PC-3 (cell line): Measurements from ENCODE around the gene NDUFA8. TPM values are rescaled to one million over a fixed set of nuclear protein-coding genes. Genes with fewer than 3 reads are reported as not detected.

ENCODE experiments used
- ATAC-seq: fragments of 200-7000 bp; cut with Tn5 transposase; 2 replicates; pipeline ENCODE4 v1.9.1; 2020; ENCODE audit warnings: mild to moderate bottlenecking, moderate library complexity
- BruUV-seq: library from RNA; stranded (reverse); fragments of 400-500 nt; replicated peaks from 2 replicates; lab custom pipeline; 2021; lab: Mats Ljungman, UMichigan
- CTCF ChIA-PET: fragments of 300-600 bp; sonication (Branson Sonifier 250); formaldehyde crosslinking; loops from one replicate; lab custom pipeline; 2022; ENCODE audit warnings: antibody characterized with exemption; lab: Charles Lee
- POLR2A ChIA-PET: fragments of 300-600 bp; sonication (Branson Sonifier 250); formaldehyde crosslinking; loops from one replicate; lab custom pipeline; 2022; ENCODE audit warnings: antibody characterized with exemption; ENCODE audit not compliant: unreplicated experiment; lab: Charles Lee
- DNase-seq: peaks from one replicate; pipeline ENCODE4 v3.0.0-alpha.2; 2015
- H2AFZ ChIP-seq: fragments of 300-600 bp; sonication (generic); 2 replicates; pipeline ENCODE4 v1.6.0; 2016; ENCODE audit warnings: antibody characterized with exemption, low read length
- H3F3A ChIP-seq: fragments of 300-600 bp; sonication (generic); one replicate; pipeline ENCODE4 v1.6.0; 2017; ENCODE audit warnings: antibody characterized with exemption, low read length, control low read depth, mild to moderate bottlenecking; ENCODE audit not compliant: unreplicated experiment
- H3K27ac ChIP-seq: fragments of 300-600 bp; sonication (generic); 2 replicates; pipeline ENCODE4 v1.5.1; 2016; ENCODE audit warnings: mild to moderate bottlenecking, low read length
- H3K27me3 ChIP-seq: fragments of 300-600 bp; sonication (generic); 2 replicates; pipeline ENCODE4 v1.6.1; 2016; ENCODE audit warnings: low read length, mixed read lengths
- H3K36me3 ChIP-seq: fragments of 300-600 bp; sonication (generic); 2 replicates; pipeline ENCODE4 v1.6.1; 2016; ENCODE audit warnings: low read depth, mixed run types, low read length, mixed read lengths
- H3K4me1 ChIP-seq: fragments of 300-600 bp; sonication (generic); 2 replicates; pipeline ENCODE4 v1.5.1; 2016; ENCODE audit warnings: low read length; ENCODE audit not compliant: insufficient read depth
- H3K4me2 ChIP-seq: fragments of 300-600 bp; sonication (generic); 2 replicates; pipeline ENCODE4 v1.6.0; 2016; ENCODE audit warnings: low read length
- H3K4me3 ChIP-seq: fragments of 300-600 bp; sonication (generic); 2 replicates; pipeline ENCODE4 v1.5.1; 2016; ENCODE audit warnings: mild to moderate bottlenecking, low read length, mixed read lengths
- H3K79me2 ChIP-seq: fragments of 300-600 bp; sonication (generic); 2 replicates; pipeline ENCODE4 v1.6.1; 2017; ENCODE audit warnings: low read length, mixed read lengths
- H3K9ac ChIP-seq: fragments of 300-600 bp; sonication (generic); 2 replicates; pipeline ENCODE4 v1.6.0; 2016; ENCODE audit warnings: mild to moderate bottlenecking, low read length
- H3K9me2 ChIP-seq: fragments of 300-600 bp; sonication (generic); replicated peaks from 2 replicates; pipeline ENCODE4 v1.6.1; 2016; ENCODE audit warnings: mixed run types, low read length, mixed read lengths
- H3K9me3 ChIP-seq: fragments of 300-600 bp; sonication (generic); 2 replicates; pipeline ENCODE4 v1.6.1; 2016; ENCODE audit warnings: low read length, mixed read lengths
- H4K20me1 ChIP-seq: fragments of 300-600 bp; sonication (generic); 2 replicates; pipeline ENCODE4 v1.6.1; 2016; ENCODE audit warnings: low read length, mixed read lengths
- CTCF ChIP-seq: fragments of 300-600 bp; sonication (generic); conservative IDR thresholded peaks from 2 replicates; pipeline ENCODE4 v1.5.1; 2017; ENCODE audit warnings: antibody characterized with exemption, low read depth, mild to moderate bottlenecking, low read length
- EZH2 ChIP-seq: fragments of 300-600 bp; sonication (generic); IDR thresholded peaks from one replicate; pipeline ENCODE4 v1.6.1; 2017; ENCODE audit warnings: antibody characterized with exemption, mild to moderate bottlenecking, low read length; ENCODE audit not compliant: unreplicated experiment
- EZH2phosphoT487 ChIP-seq: fragments of 300-600 bp; sonication (generic); IDR thresholded peaks from 2 replicates; pipeline ENCODE4 v1.6.1; 2018; ENCODE audit warnings: mild to moderate bottlenecking, antibody characterized with exemption, low read length, borderline replicate concordance
- intact Hi-C: fragments of 100-400 bp; cut with micrococcal nuclease; formaldehyde crosslinking; loops from 2 replicates; pipeline ENCODE4 v1.9.0; 2023
- total RNA-seq: library from RNA; depleted of rRNA; stranded (reverse); fragments of >200 nt; gene quantifications from 2 replicates; pipeline ENCODE4 v1.2.3, GENCODE V29; 2014

Gene NDUFA8
- total RNA-seq, 1 experiment from 2014 or later, result 67.5 TPM

- H2AFZ ChIP-seq, result no peak overlapping the region
- POLR2A ChIA-PET, result no interaction called here
- BruUV-seq, result no TSS peak
- H3K4me2 ChIP-seq, result no peak overlapping the region
- no peak overlapping the region for H3K27ac ChIP-seq
- no peaks in the 10 kb centered on the region for H3F3A ChIP-seq
- no peak for ATAC-seq
- H3K9me3 ChIP-seq, result no peaks in the 10 kb centered on the region
- TF ChIP-seq EZH2phosphoT487, result no peak
- TF ChIP-seq CTCF, result no peak
- TF ChIP-seq EZH2, result no peak
- H3K36me3 ChIP-seq, result no peaks in the 10 kb centered on the region
- H4K20me1 ChIP-seq, result no peaks in the 10 kb centered on the region
- no peaks in the 10 kb centered on the region for H3K9me2 ChIP-seq
- H3K27me3 ChIP-seq, result no peaks in the 10 kb centered on the region
- CTCF ChIA-PET, result no interaction called here
- DNase-seq, result no peak
- H3K4me1 ChIP-seq, result peaks cover 6% of the 10 kb centered on the region
- no peak overlapping the region for H3K4me3 ChIP-seq
- H3K9ac ChIP-seq, result no peak overlapping the region
- H3K79me2 ChIP-seq, result no peaks in the 10 kb centered on the region
- intact Hi-C loops, result no loop called here
Observed at GRCh38 chr9:122195875-122196274, 36.3 kb upstream of the NDUFA8 start.

- intact Hi-C loops, result loop anchor here (5.0 kb wide), 1 partner anchor 51 kb away; no protein-coding TSS in a partner anchor
- ATAC-seq (no peak), DNase-seq (no peak)
- no peaks in the 10 kb centered on the region for H3F3A ChIP-seq
- no peak overlapping the region for H3K27ac ChIP-seq
- TF ChIP-seq EZH2, result no peak
- no peak for TF ChIP-seq EZH2phosphoT487
- TF ChIP-seq CTCF, result no peak
- H3K79me2 ChIP-seq, result no peaks in the 10 kb centered on the region
- no peaks in the 10 kb centered on the region for H3K36me3 ChIP-seq
- H3K4me1 ChIP-seq, result peaks cover 17% of the 10 kb centered on the region
- no TSS peak for BruUV-seq
- no peaks in the 10 kb centered on the region for H4K20me1 ChIP-seq
- no peak overlapping the region for H3K4me2 ChIP-seq
- no peak overlapping the region for H2AFZ ChIP-seq
- ChIA-PET CTCF (no interaction called here), POLR2A (no interaction called here)
- H3K27me3 ChIP-seq, result no peaks in the 10 kb centered on the region
- H3K9me3 ChIP-seq, result no peaks in the 10 kb centered on the region
- no peak overlapping the region for H3K9ac ChIP-seq
- H3K9me2 ChIP-seq, result no peaks in the 10 kb centered on the region
- no peak overlapping the region for H3K4me3 ChIP-seq
Observed at GRCh38 chr9:122193651-122194050, 34.1 kb upstream of the NDUFA8 start.

GRCh38 chr9:122192914-122193525 is 33.4 kb upstream of the NDUFA8 start:
- ATAC-seq, result no peak
- no peak overlapping the region for H3K4me3 ChIP-seq
- TF ChIP-seq EZH2phosphoT487 (no peak), EZH2 (no peak)
- intact Hi-C loops, result loop anchor here (5.0 kb wide), 1 partner anchor 51 kb away; no protein-coding TSS in a partner anchor
- H3K79me2 ChIP-seq, result no peaks in the 10 kb centered on the region
- no TSS peak for BruUV-seq
- no peak overlapping the region for H3K4me2 ChIP-seq
- no peaks in the 10 kb centered on the region for H3K36me3 ChIP-seq
- H2AFZ ChIP-seq, result no peak overlapping the region
- peaks cover 17% of the 10 kb centered on the region for H3K4me1 ChIP-seq
- H3K9me2 ChIP-seq, result no peaks in the 10 kb centered on the region
- ChIA-PET CTCF (no interaction called here), POLR2A (no interaction called here)
- H3K9ac ChIP-seq, result no peak overlapping the region
- H3K27me3 ChIP-seq, result no peaks in the 10 kb centered on the region
- H3K9me3 ChIP-seq, result no peaks in the 10 kb centered on the region
- DNase-seq, result no peak
- H4K20me1 ChIP-seq, result no peaks in the 10 kb centered on the region
- no peak overlapping the region for H3K27ac ChIP-seq
- no peaks in the 10 kb centered on the region for H3F3A ChIP-seq
